Tibial artery (tissue), 4 donors: Measurements from ENCODE around the gene DONSON.

ENCODE experiments used
- DNase-seq, 2 donors: peaks; one replicate each; pipeline ENCODE4 v3.0.0-alpha.2; 2019
- H3K27ac ChIP-seq, 2 donors: fragments of 200-600 bp; sonication (generic) in 1 of 2; 1 replicate in 1 of 2; 2 replicates in 1 of 2; pipeline ENCODE4 v1.5.1; 2018 to 2019; ENCODE audit warnings: mild to moderate bottlenecking in 1 of 2
- H3K27me3 ChIP-seq, 2 donors: fragments of 200-600 bp; sonication (generic) in 1 of 2; one replicate each; pipeline versions ENCODE4 v1.5.1 to v1.6.0; 2016 to 2019
- H3K36me3 ChIP-seq, 3 donors: fragments of 200-600 bp; sonication (generic) in 2 of 3; one replicate each; pipeline ENCODE4 v1.5.1; 2016 to 2019; ENCODE audit warnings: mild to moderate bottlenecking in 2 of 3
- H3K4me1 ChIP-seq, 4 donors: fragments of 200-600 bp; sonication (generic) in 2 of 4; 1 replicate in 3 of 4; 2 replicates in 1 of 4; pipeline ENCODE4 v1.5.1; 2016 to 2019
- H3K4me3 ChIP-seq, 2 donors: fragments of 200-600 bp; sonication (generic) in 1 of 2; 1 replicate in 1 of 2; 2 replicates in 1 of 2; pipeline ENCODE4 v1.5.1; 2018 to 2019; ENCODE audit warnings: mild to moderate bottlenecking in 2 of 2
- H3K9me3 ChIP-seq, 3 donors: fragments of 200-600 bp; sonication (generic) in 1 of 3; one replicate each; pipeline ENCODE4 v1.5.1; 2016 to 2019
- intact Hi-C: fragments of 100-400 bp; cut with DNase I; formaldehyde crosslinking; loops from one replicate; pipeline ENCODE4 v1.15.0; 2023; ENCODE audit warnings: low total_unique reads
- TF ChIP-seq, protein P1 (sequence below), 2 experiments: fragments of 200-600 bp in 1 of 2; fragments of 450-650 bp in 1 of 2; IDR thresholded peaks; one replicate each; pipeline ENCODE4 v1.5.1; 2017 to 2019; ENCODE audit warnings: antibody characterized with exemption in 2 of 2, mild to moderate bottlenecking in 1 of 2, moderate library complexity in 1 of 2

Gene DONSON

DNA sequence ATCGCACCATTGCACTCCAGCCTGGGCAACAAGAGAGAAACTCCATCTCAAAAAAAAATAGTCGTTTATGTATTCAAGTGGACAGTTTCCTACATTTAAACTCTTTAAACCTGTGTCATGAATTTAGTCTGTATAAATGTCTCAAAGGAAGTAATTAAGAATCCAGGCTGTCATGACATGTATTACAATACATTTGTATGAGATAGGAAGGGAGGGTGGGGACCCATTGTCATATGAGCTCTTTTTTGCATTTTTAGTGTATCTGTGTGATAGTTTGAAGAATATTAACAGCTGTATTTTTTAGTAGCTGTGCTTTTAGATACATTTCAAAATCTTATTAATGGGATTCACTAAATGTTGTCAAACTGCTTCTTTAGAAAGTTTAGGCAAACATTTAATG lies 20.0 kb downstream of the DONSON start:
- H3K27ac ChIP-seq = no peak overlapping the region
- no peak for DNase-seq
- intact Hi-C loops = no loop called here
- no peaks in the 10 kb centered on the region for H3K27me3 ChIP-seq
- no peaks in the 10 kb centered on the region for H3K9me3 ChIP-seq
- H3K4me3 ChIP-seq = no peak overlapping the region
- peaks cover 45 to 72% (median 64%) of the 10 kb centered on the region in 3 donors for H3K36me3 ChIP-seq
- H3K4me1 ChIP-seq = peaks cover 0 to 12% (median 0%) of the 10 kb centered on the region in 4 donors
- TF ChIP-seq, protein P1, sequence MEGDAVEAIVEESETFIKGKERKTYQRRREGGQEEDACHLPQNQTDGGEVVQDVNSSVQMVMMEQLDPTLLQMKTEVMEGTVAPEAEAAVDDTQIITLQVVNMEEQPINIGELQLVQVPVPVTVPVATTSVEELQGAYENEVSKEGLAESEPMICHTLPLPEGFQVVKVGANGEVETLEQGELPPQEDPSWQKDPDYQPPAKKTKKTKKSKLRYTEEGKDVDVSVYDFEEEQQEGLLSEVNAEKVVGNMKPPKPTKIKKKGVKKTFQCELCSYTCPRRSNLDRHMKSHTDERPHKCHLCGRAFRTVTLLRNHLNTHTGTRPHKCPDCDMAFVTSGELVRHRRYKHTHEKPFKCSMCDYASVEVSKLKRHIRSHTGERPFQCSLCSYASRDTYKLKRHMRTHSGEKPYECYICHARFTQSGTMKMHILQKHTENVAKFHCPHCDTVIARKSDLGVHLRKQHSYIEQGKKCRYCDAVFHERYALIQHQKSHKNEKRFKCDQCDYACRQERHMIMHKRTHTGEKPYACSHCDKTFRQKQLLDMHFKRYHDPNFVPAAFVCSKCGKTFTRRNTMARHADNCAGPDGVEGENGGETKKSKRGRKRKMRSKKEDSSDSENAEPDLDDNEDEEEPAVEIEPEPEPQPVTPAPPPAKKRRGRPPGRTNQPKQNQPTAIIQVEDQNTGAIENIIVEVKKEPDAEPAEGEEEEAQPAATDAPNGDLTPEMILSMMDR (IDR thresholded peaks at IDR 0.05) = no peak

DNA sequence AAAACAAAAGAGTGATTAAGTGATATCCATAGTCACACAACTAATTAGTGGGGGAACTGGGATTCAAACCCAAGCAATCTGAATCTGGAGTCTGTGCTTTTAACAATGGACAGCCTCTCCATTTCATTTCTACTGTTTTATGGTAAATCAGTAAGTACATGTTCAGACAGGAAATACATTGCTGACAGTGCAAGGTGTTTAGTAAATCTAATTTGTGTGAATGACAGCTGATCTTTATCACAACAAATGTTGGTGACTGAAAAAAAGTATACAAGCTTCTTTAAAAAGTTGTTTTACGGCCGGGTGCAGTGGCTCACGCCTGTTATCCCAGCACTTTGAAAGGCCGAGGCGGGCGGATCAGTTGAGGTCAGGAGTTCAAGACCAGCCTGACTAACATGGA lies 20.6 kb downstream of the DONSON start:
- intact Hi-C loops = no loop called here
- no peaks in the 10 kb centered on the region for H3K9me3 ChIP-seq
- peaks cover 40 to 73% (median 64%) of the 10 kb centered on the region in 3 donors for H3K36me3 ChIP-seq
- H3K4me3 ChIP-seq = no peak overlapping the region
- H3K27ac ChIP-seq = no peak overlapping the region
- DNase-seq = no peak
- no peaks in the 10 kb centered on the region for H3K27me3 ChIP-seq
- TF ChIP-seq, protein P1 (IDR thresholded peaks at IDR 0.05) = no peak
- peaks cover 0 to 12% (median 0%) of the 10 kb centered on the region in 4 donors for H3K4me1 ChIP-seq

DNA sequence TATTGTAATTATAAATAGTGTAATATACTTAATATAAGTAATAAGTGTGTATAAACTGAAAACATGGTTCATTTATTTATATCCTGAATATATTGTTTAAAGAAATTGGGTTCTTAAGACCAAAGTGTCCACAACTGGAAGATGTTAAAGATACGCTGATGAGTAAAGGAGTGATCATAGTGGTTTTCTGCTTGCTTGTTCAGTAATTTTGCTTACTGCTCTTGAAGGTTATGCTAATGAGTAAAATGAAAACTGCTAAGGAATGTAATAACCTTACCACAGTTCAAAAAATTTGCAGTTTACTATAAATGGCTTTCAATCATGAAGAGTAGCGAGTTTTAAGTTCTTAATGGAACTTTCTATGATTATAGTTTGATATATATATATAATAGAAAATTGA lies 22.0 kb downstream of the DONSON start:
- intact Hi-C loops = no loop called here
- no peaks in the 10 kb centered on the region for H3K27me3 ChIP-seq
- H3K9me3 ChIP-seq = no peaks in the 10 kb centered on the region
- no peak overlapping the region for H3K27ac ChIP-seq
- H3K4me1 ChIP-seq = no peaks in the 10 kb centered on the region
- DNase-seq = no peak
- peaks cover 45 to 67% (median 52%) of the 10 kb centered on the region in 3 donors for H3K36me3 ChIP-seq
- TF ChIP-seq, protein P1 (IDR thresholded peaks at IDR 0.05) = no peak
- H3K4me3 ChIP-seq = no peak overlapping the region

DNA sequence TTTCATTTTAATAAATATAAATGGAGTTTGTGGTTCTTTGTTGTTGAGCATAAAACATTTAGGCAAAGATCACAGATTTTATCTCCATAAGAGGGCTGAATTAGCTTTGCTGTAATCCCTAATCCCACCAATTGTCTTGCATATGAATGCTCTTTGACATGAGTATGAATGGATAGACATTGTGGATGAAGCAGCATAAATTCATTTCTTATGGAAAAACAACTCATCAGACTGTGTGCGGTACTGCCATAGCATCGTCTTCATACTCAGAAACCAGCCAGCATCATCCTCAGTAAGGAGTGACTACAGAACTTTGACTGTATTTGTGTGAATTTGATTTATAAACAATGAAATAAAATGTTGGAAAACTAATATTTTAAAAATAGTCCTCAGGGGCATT lies 26.1 kb downstream of the DONSON start:
- DNase-seq = no peak
- TF ChIP-seq, protein P1 (IDR thresholded peaks at IDR 0.05) = no peak
- Histone ChIP-seq H3K27ac (no peak overlapping the region), H3K36me3 (peaks cover 50 to 72% (median 61%) of the 10 kb centered on the region in 3 donors), H3K9me3 (no peaks in the 10 kb centered on the region), H3K4me3 (no peak overlapping the region), H3K4me1 (peaks cover 0 to 3% (median 0%) of the 10 kb centered on the region in 4 donors), H3K27me3 (no peaks in the 10 kb centered on the region)
- intact Hi-C loops = no loop called here

DNA sequence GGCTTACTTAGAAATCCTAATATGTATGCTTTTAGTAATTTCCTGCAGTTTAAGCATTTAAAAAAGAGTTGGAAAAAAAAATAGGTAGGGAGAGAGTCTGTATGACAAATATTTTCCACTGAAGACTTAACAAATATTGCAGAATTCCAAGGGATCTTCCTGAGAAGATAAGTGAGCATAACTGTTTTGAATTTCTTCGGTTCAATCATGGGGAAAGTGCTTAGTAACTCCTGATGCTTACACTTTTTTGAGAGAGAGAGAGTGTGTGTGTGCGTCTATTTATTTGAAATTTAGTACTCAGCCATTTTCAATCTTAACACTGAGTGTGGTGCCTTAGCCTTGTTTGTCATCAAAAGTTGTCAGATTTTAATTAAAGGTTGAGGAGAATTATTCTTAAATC lies 27.1 kb downstream of the DONSON start:
- intact Hi-C loops = no loop called here

More for the DNA sequence above, 27.1 kb downstream of the DONSON start:
- peaks cover 0 to 9% (median 3%) of the 10 kb centered on the region in 4 donors for H3K4me1 ChIP-seq
- no peak overlapping the region for H3K27ac ChIP-seq
- no peak overlapping the region for H3K4me3 ChIP-seq
- H3K36me3 ChIP-seq = peaks cover 57 to 75% (median 63%) of the 10 kb centered on the region in 3 donors
- no peaks in the 10 kb centered on the region for H3K27me3 ChIP-seq
- TF ChIP-seq, protein P1 (IDR thresholded peaks at IDR 0.05) = no peak
- no peaks in the 10 kb centered on the region for H3K9me3 ChIP-seq
- DNase-seq = no peak
